GM21447 (cell line): ENCODE results near the gene PGBD5.

Experiments
- ATAC-seq: cut with Tn5 transposase; IDR thresholded peaks from one replicate; pipeline ENCODE4 v1.9.1; 2021; ENCODE audit not compliant: unreplicated experiment

The PGBD5 gene

DNA sequence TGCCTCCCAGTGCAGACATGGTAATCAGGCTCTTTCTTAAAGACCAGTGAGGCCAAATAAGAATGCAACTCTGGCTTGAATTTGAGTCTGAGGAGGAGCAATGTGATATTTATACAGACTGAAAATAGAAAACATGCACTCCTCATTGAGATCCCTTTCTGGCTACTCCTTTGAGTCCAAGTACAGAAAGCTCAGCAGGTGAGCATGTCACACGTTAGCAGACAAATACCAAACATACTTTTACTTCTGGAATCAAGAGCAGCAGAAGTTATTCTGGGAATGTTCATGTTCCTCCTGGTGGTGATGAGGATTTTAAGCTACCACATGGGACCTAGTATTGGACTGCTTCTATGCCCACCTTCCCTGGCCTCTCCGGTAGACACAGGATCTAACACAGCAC, 48.3 kb downstream of the PGBD5 start:
- ATAC-seq = no peak

DNA sequence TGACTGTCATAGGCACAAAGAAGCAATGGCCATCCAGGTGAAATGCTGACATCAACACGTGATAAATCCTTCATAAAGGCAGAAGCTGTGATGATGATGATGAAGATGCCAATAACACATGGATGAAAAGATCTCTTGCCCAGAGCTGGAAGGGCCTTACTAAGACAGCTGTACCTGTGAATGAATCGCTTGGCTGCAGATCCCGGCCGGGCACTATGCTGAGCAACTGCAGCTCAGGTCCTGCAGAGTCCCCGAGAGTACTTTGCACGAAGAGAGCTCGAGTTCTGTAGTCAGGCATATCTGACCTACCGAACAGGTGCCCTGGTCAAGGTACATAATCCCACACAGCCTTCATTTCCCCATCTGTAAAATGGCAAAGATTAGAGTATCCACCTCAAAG, 48.8 kb downstream of the PGBD5 start:
- no peak for ATAC-seq

DNA sequence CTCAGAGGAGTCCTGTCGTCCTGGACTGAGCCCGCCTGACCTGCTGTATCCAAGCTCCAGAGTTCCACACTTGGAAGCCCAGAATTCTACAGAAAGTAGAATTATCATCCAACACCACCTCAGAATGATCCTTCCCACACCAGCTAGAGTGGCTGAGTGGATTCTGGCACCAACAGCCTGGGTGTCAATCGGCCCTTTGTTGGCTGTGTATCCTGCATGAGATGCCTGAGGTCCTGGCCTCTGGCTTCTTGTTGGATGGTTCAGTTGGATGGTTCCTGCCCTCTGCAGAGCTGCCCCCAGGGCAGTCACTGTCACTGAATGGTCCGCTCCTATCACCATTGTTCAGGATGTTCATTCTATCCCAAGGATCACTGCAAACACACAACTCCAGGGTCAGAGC, 49.8 kb downstream of the PGBD5 start:
- no peak for ATAC-seq

DNA sequence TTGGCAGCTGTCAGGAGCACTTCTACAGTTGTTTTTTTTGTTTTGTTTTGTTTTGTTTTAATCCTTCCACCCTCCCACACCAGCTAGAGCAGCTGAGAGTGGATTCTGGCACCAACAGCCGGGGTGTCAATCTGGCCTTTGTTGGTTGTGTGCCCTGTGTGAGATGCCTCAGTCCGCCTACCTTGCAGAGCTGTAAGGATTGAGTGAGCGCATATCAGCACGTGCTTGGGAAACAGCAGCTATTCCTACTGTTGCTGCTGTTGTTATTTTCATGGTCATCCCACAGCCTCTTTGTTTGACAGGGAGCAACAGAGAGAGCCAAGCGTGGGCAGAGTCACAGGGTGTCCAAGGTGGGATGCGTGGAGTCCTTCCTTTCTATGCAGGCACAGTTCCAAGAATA, 50.4 kb downstream of the PGBD5 start:
- no peak for ATAC-seq

DNA sequence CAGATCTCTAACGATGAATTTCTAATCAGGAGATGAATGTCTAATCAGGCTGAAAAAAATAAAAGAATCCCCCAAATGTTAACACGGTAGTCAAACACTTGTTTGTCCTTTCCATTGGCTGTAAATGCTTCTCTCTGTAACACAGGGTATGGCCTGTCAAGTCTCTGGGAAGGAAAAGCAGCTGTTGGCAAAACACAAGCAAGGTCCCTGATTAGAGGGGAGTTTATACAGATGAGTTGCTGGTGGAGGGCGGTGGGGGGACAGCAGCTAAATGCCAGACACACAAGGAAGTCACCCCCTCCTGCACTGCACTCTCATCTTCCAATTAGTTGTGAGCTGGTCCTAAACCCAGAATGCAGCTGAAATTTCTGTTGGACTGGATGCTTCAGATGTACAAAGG, 51.0 kb downstream of the PGBD5 start:
- ATAC-seq = no peak

DNA sequence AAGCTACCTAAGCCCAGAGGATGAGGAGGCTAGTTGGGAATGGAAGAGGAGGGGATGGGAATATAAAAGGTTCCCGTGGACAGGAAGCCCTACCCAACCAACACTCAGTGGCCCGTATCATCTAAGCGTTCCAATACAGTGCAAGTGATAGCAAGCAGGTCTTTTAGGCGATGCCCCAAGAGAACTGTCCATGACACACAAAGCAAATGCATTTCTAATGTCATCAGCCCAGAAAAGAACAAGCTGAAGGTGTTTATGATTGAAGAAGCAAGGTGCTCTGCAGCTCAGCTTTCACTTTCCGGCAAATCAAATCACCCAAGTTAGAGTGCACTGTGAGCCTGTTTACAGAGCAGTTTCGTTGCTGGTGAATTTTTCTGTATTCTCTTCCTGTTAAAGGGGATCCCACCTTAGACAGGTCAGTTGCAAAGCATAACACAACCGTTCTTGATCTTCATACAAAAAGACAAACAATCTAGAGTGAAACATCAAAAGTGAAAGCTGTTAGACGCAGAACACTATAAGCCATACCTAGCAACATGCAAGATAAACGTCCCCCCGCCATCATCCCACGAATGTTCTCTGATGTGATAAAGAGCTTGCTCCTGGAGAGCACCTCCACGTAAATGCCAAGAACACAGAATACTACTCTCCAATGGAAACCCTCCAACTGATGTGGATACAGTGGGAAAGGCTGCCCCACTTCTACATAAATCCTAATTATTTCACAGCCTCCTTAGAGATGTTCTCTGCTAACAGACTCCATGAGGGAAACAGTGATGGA, 54.0 kb downstream of the PGBD5 start:
- ATAC-seq = no peak

DNA sequence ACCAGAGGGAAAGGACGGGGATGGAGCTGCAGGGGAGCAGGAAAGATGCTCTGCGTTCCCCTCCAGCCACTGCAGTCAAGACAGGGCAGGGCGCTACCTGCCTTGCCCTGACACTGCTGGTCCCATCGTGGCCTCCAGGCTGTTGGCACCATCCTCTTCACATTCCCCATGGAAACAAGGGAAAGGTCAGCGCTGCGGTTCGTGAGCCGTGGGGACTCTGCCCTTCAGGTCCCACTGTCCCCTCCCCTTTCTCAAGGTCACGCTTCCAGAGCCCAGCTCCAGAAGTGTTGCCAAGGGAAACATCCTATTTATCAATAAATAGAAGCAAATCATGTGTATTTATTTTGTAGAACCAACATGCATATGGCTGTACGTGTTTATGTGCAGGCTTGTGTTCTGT, 56.0 kb downstream of the PGBD5 start:
- no peak for ATAC-seq

DNA sequence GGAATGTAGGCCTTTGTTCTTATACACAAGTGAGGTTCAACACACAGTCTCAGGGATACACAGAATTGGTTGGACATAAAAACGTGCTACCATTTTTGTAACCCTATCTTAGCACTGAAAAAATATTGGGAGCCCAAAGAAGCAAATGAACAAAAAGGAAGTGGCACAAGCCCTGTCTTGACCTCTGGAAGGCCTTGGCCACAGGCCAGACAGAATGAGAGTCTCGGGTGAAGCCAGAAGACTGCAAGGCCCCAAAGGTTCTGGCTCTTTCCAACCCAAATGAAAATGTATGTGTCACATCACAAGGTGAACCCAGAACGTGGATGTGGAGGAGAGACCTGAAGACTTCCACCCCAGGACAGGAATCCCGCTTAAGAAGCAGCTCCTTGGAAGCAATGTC, 57.3 kb downstream of the PGBD5 start:
- no peak for ATAC-seq

DNA sequence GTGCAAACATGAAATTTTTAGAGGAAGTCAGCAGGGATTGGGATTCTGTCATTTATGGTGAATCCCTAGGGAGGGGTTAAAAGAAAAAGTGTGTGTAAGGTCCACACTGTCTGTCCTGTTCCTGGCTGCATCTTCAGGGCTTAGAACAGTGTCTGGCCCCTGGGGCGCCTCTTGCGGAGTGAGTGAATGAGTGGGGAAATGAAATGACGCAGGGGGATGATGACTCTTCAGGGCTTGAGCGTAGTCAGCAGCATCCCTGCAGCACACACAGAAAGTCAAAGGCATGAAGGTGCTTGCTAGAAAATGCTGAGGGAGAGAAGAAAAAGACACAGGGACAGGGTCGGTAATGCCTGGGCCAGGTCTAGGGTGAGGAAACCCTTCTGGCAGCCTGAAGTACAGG, 57.8 kb downstream of the PGBD5 start:
- no peak for ATAC-seq

DNA sequence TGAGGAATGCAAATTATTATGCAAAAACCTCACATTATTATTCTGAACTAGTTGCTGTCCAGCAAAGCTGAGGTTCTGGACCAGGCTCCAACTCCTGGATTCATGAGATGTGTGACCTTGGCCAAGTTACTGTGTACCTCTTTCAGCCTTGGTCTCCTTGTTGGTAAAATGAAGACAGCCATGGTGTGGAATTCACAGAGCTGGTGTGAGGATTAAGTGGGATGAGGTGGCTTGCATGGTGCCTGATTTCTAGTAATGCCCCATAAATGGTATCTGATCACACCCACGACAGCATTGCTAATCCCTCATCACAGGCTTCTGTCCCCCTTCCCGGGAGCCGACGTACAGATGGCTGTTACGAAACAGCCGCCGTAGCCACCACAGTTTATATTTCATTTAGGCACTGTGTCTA, 59.6 kb downstream of the PGBD5 start:
- ATAC-seq = no peak

DNA sequence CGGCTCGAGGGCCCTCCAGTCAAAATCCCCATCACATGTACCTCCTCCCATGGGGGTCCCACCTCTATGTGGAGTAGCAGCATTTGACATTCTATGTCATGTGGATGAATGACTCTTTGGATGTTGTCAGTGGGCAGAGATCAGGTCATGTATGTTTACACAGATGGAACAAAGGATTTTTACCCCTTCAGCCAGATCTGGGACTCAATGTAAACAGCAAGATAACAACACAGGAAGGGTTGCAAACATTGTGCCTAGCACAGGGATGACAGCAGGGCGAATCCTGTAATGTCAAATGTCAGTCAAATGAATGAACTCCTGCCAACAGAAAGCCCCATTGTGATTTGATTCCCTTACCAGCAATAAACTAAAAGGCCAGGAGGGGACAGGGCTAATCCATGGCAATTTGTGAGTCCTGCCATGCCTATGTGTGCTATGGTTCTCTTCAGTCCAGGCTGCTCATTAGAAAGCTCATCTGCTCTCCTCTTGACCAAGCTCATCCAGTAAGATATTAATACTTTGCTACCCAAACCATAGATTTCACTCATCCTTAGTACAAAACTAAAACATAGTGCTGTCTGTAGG, 60.3 kb downstream of the PGBD5 start:
- no peak for ATAC-seq

DNA sequence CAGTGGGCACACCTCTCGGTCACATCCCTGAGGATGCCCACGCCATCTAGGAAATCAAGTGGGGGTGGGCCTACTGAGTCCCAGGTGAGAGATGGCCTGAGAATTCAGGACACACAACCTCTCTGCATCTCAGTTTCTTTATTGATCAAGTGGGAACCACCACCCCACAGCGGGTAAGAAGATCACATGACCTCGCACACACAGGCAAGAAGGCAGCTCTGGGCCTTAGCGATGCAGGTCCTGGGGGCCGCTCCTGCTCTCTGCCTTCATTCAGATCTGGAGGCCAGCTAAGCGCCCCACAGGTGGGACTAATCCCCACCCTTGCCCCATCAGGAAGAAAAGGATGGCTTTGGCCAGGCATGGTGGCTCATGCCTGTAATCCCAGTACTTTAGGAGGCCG, 63.2 kb downstream of the PGBD5 start:
- no peak for ATAC-seq

DNA sequence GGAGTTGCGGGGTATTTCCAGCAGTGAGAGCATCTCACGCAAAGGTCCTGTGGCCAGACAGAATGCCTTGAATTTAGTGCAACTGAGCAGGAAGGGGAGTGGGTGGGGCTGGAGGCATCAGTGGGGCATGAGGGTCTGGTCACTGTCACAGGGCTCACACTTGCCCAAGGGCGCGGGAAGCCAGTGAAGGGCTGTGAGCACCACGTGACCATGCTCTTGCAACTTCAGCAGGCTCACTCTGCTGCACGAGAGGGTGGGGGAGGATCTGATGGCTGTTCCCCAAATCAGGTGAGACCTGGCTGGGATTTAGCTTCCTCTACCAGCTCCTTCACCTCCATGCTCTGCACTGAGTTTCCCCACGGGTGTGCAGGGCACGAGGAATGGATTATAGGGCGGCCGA, 64.2 kb downstream of the PGBD5 start:
- ATAC-seq = no peak

DNA sequence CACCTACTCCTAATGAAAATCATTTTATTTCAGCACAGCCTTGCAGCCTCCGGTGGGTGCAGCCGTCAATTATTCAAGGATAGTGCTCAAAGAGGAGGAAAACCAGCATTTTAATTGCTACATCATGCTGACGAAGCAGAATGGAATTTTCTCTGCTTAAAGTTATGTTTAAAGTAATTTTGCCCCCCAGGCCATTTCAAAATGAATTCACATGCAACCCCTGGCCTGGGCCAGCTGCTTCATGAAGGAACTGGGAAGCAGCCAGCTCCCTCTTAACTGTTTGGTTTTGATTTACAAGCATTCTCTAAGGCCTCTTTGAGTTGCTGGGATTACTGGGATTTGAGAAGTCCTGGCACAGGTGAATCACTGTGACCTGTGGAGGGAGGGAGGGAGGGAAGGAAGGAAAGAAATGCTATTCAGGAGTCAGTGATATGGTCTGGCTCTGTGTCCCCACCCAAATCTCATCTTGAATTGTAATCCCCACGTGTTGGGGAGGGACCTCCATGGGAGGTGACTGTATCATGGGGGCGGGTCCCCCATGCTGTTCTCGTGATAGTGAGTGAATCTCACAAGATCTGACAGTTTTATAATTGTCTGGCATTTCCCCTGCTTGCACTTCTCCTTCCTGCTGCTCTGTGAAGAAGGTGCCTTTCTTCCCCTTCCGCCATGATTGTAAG, 66.0 kb downstream of the PGBD5 start:
- no peak for ATAC-seq

DNA sequence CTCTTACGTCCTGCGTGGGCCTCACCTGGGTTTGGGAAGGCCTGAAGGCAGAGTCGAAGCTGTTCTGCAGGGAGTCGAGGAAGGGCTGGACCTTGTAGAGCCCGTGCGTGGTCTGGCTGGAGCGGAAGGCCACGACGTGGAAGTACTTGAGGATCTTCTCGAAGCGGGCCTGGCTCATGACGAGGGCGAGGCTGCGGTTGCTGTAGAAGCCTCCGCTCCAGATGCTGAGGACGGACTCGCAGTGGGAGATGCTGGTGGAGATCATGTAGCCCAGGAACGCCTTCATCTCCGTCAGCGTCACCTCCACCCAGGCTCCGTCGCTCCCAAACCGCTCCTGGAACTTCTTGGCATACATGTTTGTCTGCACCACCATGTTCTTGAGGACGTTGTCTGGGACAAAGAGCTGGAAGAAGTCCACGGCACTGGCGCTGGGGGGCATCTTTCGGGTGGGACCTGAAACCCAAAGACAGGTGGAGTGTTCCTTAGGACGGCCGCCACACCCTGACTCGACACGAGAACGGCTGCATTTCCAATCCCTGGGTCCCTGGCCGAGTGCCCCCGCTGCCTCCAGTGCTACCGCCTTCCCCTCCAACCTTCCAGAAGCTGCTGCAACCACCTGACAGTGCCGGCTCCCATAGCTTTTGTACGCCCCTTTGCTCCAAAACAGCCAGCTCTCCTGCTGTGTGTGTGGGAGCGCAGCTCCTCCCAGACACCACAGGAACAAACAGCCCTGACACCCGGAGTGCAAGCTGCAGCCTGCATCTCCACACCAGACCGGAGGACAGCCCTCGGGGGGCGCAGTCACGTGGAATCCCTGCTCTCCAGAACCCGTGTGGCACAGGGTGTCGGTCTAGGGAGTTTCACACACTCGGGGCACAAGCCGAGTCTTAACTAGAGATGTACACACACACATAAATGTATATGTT, 69.0 kb downstream of the PGBD5 start:
- no peak for ATAC-seq

DNA sequence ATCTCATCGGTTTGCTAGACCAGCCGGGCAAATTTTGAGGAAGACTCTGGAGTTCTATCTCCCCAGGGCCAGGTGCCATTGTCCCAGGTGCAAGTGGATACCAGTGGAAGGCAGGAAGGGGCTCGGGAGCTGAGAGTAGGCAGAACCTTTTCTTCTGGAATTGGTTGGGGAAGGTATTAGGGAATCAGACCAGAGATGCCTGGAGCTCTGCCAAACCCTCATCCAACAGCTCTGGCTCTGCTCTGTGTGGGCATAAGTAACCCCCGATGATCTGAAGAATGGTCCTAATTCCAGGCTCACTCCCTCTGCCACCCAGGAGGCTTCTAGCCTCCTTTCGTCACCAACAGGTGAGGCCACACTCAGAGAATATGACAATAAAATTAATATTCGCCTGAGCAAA, 69.9 kb downstream of the PGBD5 start:
- ATAC-seq = no peak

DNA sequence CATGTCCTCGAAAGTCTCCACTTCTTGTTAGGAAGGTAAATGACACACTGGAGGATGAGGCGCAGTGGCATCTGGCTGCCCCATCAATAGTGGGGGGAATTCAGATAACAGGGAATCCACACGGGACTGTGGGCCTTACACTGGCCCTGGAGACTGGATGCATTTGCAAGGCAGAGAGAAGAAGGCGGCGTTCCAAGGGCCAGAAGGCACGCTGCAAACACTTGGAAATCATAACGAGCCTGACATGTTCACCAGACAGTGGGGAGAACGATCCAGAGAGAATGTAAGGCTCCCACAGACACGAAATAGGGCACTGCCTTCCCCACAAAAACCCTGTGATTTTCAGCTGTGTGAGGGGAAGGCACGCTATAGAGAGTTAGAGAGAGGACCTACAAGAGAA, 70.5 kb downstream of the PGBD5 start:
- no peak for ATAC-seq

DNA sequence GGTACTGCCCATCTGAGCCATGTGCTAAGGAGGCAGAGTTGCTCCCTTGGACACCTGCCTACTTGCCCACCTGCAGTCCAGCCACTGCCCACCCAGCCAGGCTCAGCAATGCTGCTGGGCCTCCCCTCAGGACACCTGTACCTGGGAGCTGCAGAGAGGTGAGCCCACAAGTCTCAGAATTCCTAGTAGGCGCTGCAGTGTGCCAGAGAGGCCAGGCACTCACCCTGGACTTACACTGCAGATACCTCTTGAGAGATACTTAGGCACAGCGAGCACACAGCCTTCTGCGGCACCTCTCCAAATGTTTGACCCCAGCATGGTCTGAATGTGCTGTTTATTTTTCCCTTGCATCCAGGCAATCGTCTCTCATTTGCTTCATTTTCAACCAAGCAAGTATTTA, 71.0 kb downstream of the PGBD5 start:
- ATAC-seq = no peak

DNA sequence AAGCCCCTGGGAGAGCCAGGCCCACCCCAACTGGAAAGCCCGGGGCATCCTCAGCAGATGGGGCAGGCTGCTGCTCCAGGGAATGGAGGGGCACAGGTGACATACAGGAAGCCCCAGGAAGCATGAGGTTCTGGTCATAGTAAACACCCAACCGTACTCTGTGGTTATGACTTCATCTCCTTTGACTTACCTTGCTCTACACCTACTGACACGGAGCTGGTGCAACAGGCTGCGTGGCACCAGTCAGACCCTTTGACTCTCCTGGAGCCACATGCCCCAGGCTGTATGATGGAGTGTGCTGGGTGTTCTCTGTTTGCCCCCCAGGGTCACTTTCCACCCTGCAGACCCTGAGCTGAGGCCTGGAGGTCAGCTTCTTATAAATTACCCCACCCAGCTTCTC, 72.1 kb downstream of the PGBD5 start:
- ATAC-seq = no peak

DNA sequence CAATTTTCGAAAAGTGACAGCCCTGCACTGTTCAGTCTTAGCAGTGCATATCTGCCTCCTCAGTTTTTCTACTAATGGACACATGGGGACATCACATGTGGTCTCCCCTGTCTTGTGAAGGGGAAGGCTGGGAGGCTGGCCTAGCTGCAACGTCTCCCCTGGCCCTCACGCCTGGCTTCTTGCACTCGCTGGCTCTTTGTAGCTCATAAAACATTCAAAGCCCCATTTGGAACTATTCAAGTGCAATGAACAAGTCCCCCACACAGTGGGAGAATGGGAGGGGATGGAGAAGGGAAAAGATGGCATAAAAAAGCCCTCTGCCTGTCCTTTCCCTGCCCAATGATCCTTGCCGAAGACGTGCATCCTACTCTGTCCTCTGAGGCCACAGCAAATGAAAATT, 73.6 kb downstream of the PGBD5 start:
- ATAC-seq = no peak

DNA sequence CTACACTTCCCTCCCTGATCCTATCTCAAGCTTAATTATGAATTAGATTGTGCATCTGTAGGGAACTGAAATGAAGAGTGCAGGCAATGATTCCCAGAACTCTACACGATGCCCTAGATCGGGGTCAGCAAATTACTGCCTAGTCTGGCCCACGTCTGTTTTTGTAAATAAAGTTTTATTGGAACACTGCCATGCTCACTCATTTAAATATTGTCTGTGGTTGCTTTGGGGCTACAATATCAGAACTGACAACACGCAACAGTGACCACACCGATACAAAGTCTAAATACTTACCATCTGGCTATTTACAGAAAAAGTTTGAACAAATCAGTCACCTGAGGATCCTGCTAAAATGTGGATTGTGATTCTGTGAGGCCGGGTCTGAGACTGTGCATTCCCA, 74.1 kb downstream of the PGBD5 start:
- no peak for ATAC-seq
